ENCODE data around the gene MNAT1. TPM values are rescaled to one million over a fixed set of nuclear protein-coding genes. Genes with fewer than 3 reads are reported as not detected.

Gene MNAT1
- polyA plus RNA-seq, 1 of the 3 experiments (the other 2 are of a cell fraction) = 38.9 TPM

DNA sequence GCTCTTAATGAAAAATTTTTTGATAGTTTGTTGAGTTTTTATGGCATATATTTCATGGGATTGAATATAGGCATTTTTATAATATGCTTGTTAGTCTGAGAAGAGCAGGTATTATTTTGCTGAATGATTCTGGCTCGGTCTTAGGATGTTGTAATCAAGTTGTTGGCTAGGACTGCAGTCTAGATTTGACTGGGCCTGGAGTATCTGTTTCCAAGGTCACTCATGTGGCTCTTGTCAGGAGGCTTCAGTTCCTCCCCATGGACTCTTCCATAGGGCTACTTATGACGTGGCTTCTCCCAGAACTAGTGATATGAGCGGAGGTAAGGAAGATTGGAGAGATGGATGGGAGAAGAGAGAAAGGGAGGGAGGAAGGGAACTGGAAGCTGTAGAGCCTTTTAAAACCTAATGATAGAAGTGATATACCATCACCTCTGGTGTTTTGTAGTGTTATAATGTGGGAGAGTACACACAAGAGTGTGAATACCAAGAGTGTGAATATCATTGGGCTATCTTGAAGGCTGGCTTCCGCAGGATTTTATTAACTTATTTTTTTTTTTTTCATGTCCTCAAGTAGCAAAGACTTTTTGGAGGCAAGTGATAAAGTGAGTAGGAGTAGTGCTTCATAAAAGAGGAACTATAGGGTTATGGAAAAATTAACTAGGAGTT, 4.4 kb downstream of the MNAT1 start:
- no peak overlapping the region for H3K9ac ChIP-seq
- DNase-seq = no peak
- no peak overlapping the region for H2AFZ ChIP-seq (ENCODE audit: low read depth)
- peaks cover 0 to 11% of the 10 kb centered on the region in 2 experiments for H3K36me3 ChIP-seq (replicated peaks in 1 of 2; ENCODE audit: control insufficient read depth in 1 of 2, insufficient read depth in 2 of 2, low read length in 1 of 2)
- no peak overlapping the region for H3K4me3 ChIP-seq (ENCODE audit: low read depth in 2 of 2, low read length in 1 of 2)
- peaks cover 4 to 8% of the 10 kb centered on the region in 2 experiments; a peak in 3 of 4 replicates for H3K4me1 ChIP-seq (ENCODE audit: control insufficient read depth in 1 of 2, insufficient read depth in 2 of 2, low read depth in 1 of 2, low read length in 1 of 2)
- H3K27ac ChIP-seq (ENCODE audit: low read depth in 2 of 2, low read length in 1 of 2) = no peak overlapping the region
- H3K9me3 ChIP-seq = no peaks in the 10 kb centered on the region
- no peaks in the 10 kb centered on the region for H3K27me3 ChIP-seq (ENCODE audit: insufficient read depth)
- peaks cover 93% of the 10 kb centered on the region for H3K79me2 ChIP-seq (ENCODE audit: insufficient read depth)
- H4K20me1 ChIP-seq (ENCODE audit: insufficient read depth) = peaks cover 5% of the 10 kb centered on the region; the same call in 1 of the 2 replicates
- H3K4me2 ChIP-seq = no peak overlapping the region
- peaks cover 11% of the 10 kb centered on the region for H3F3A ChIP-seq (replicated peaks; ENCODE audit: insufficient read depth)
- CTCF ChIA-PET = interaction anchor here (1.0 kb wide), 1 partner anchor 115 kb away, joined by 3 read pairs; no protein-coding TSS in a partner anchor
- 98% methylated on average over 4 of the region's 4 CpGs for WGBS (ENCODE audit: low lambda C conversion rate)
- no peaks in the 10 kb centered on the region for H3K9me2 ChIP-seq
- no peak for TF ChIP-seq MXI1 (IDR thresholded peaks at IDR 0.05; ENCODE audit: low read depth, low read length)
- no peak for TF ChIP-seq TCF12 (IDR thresholded peaks at IDR 0.05)
- POLR2A ChIA-PET = interaction anchor here (0.6 kb wide), 1 partner anchor 12 kb away, joined by 3 read pairs; no protein-coding TSS in a partner anchor

DNA sequence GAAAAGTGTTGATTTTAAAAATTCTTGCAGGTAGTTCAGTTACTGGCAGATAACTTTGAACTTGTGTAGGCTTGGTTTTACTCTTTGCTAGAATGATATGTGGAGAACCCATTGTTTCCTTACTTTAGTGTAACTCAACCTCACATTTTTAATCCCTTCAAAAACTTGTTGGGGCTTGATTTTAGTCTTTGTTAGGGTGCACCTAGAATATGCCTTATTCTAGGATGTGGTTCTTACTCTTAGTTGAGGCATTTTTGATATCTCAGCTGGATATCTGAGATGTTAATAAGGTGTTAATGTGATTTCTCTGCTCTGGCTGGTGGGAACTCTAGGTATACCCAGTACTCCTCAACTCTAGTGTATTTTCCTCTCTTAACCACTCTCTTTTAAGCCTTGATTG, 10.0 kb downstream of the MNAT1 start:
- POLR2A ChIA-PET = no interaction called here
- H3K27ac ChIP-seq (ENCODE audit: low read depth in 2 of 2, low read length in 1 of 2) = no peak overlapping the region

DNA sequence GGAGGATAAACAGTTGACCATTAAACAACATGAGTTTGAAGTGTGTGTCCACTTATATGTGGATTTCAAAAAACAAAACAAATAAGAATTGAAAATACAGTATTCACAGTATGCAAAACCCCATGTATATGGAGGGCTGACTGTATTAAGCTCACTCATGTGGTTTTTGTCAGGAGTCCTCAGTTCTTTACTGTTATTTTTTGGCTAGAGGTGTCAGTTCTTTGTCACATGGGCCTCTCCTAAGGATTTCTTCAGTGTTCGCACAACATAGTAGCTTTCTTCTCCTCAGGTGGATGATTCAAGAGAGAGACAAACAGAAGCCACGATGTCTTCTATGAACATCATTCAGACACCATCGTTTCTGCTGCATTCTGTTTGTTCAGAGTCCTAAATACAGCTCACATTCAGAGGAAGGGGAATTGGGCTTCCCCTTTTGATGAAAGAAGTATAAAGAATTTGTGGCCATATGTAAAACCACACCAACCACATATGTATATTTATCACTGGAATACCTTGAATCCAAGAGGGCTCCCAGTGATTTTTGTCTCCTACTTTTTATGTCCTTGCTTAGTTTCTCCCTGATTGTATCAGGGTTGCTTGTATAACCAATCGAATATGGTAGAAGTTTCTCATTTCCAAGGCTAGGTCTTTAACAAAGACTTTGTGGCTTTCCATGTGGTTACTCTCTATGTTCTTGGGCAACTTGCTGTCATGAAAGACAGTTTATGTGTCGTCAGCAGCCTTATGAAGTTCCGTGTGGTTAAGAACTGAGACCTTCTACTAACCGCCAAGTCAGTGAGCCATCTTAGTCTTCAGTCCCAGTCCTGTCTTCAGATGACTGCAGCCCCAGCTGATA, 18.9 kb downstream of the MNAT1 start:
- Histone ChIP-seq H3K4me3 (ENCODE audit: low read depth in 2 of 2, low read length in 1 of 2) (no peak overlapping the region), H3F3A (replicated peaks; ENCODE audit: insufficient read depth) (peaks cover 17% of the 10 kb centered on the region), H2AFZ (ENCODE audit: low read depth) (no peak overlapping the region), H4K20me1 (ENCODE audit: insufficient read depth) (peaks cover 8% of the 10 kb centered on the region; the same call in 1 of the 2 replicates), H3K4me2 (no peak overlapping the region), H3K9me2 (peaks cover 3% of the 10 kb centered on the region; the same call in 1 of the 2 replicates), H3K27me3 (ENCODE audit: insufficient read depth) (no peaks in the 10 kb centered on the region), H3K9ac (no peak overlapping the region), H3K36me3 (replicated peaks in 1 of 2; ENCODE audit: control insufficient read depth in 1 of 2, insufficient read depth in 2 of 2, low read length in 1 of 2) (no peaks in the 10 kb centered on the region), H3K79me2 (ENCODE audit: insufficient read depth) (peaks cover 93% of the 10 kb centered on the region), H3K27ac (ENCODE audit: low read depth in 2 of 2, low read length in 1 of 2) (no peak overlapping the region), H3K4me1 (ENCODE audit: control insufficient read depth in 1 of 2, insufficient read depth in 2 of 2, low read depth in 1 of 2, low read length in 1 of 2) (peaks cover 0 to 22% of the 10 kb centered on the region in 2 experiments; a peak in 3 of 4 replicates), H3K9me3 (no peaks in the 10 kb centered on the region)
- DNase-seq = no peak
- WGBS (ENCODE audit: low lambda C conversion rate) = 94% methylated on average over 7 of the region's 7 CpGs
- TF ChIP-seq, protein P1, sequence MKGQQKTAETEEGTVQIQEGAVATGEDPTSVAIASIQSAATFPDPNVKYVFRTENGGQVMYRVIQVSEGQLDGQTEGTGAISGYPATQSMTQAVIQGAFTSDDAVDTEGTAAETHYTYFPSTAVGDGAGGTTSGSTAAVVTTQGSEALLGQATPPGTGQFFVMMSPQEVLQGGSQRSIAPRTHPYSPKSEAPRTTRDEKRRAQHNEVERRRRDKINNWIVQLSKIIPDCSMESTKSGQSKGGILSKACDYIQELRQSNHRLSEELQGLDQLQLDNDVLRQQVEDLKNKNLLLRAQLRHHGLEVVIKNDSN (IDR thresholded peaks at IDR 0.05; ENCODE audit: borderline replicate concordance, low read depth) = no peak
- no peak for TF ChIP-seq EZH2phosphoT487 (IDR thresholded peaks at IDR 0.05; ENCODE audit: borderline replicate concordance, low read depth)
- TF ChIP-seq RFX5 (IDR thresholded peaks at IDR 0.05; ENCODE audit: low read length) = no peak
- CTCF ChIA-PET = interaction anchor here (1.2 kb wide), 1 partner anchor 101 kb away, joined by 4 read pairs; no protein-coding TSS in a partner anchor
- POLR2A ChIA-PET = no interaction called here

More for the DNA sequence above, 10.0 kb downstream of the MNAT1 start:
- no peak for DNase-seq
- Histone ChIP-seq H3K4me1 (ENCODE audit: control insufficient read depth in 1 of 2, insufficient read depth in 2 of 2, low read depth in 1 of 2, low read length in 1 of 2) (no peaks in the 10 kb centered on the region), H2AFZ (ENCODE audit: low read depth) (no peak overlapping the region), H3K27me3 (ENCODE audit: insufficient read depth) (no peaks in the 10 kb centered on the region), H3K9me3 (no peaks in the 10 kb centered on the region), H3K79me2 (ENCODE audit: insufficient read depth) (peaks cover 97% of the 10 kb centered on the region), H3K4me3 (ENCODE audit: low read depth in 2 of 2, low read length in 1 of 2) (no peak overlapping the region), H4K20me1 (ENCODE audit: insufficient read depth) (0 out of 2 replicates have a peak, but pooled peaks cover 4% of the 10 kb centered on the region), H3K36me3 (replicated peaks in 1 of 2; ENCODE audit: control insufficient read depth in 1 of 2, insufficient read depth in 2 of 2, low read length in 1 of 2) (peaks cover 0 to 11% of the 10 kb centered on the region in 2 experiments), H3K9ac (no peak overlapping the region), H3K4me2 (no peak overlapping the region), H3K9me2 (peaks cover 3% of the 10 kb centered on the region; the same call in 1 of the 2 replicates), H3F3A (replicated peaks; ENCODE audit: insufficient read depth) (no peaks in the 10 kb centered on the region)
- TF ChIP-seq, protein P1 (IDR thresholded peaks at IDR 0.05; ENCODE audit: borderline replicate concordance, low read depth) = no peak
- TF ChIP-seq RFX5 (IDR thresholded peaks at IDR 0.05; ENCODE audit: low read length) = no peak
- CTCF ChIA-PET = no interaction called here
